Bronchial epithelial cell (primary cell): ENCODE measurements around the gene SDF4. TPM values are rescaled to one million over a fixed set of nuclear protein-coding genes. Genes with fewer than 3 reads are reported as not detected.

Source experiments
- DNase-seq: peaks from one replicate; pipeline ENCODE4 v3.0.0-alpha.2; 2010; ENCODE audit warnings: low read depth
- FAIRE-seq: peaks from 2 replicates; lab custom pipeline; 2011; peaks lifted over from hg19 to GRCh38; lab: Jason Lieb, UNC
- H3K27me3 ChIP-seq: 2 replicates; pipeline ENCODE4 v1.5.1; 2011; ENCODE audit warnings: low read length; ENCODE audit not compliant: control insufficient read depth, insufficient read depth
- H3K36me3 ChIP-seq: 2 replicates; pipeline ENCODE4 v1.5.1; 2011; ENCODE audit warnings: low read length; ENCODE audit not compliant: control insufficient read depth, insufficient read depth
- H3K4me3 ChIP-seq: 2 replicates; pipeline ENCODE4 v1.5.1; 2011; ENCODE audit warnings: mild to moderate bottlenecking, low read depth, low read length, control low read depth
- CTCF ChIP-seq: IDR thresholded peaks from 2 replicates; pipeline ENCODE4 v1.5.1; 2011; ENCODE audit warnings: mild to moderate bottlenecking, moderate library complexity, low read length, control low read depth, inconsistent platforms; ENCODE audit not compliant: insufficient read depth, severe bottlenecking
- total RNA-seq: library from RNA; depleted of rRNA; stranded (reverse); fragments of >200 nt; gene quantifications from 2 replicates; pipeline ENCODE4 v1.2.1, GENCODE V29; 2014

The SDF4 gene
- total RNA-seq, 1 donor from 2014 or later, result 68.2 TPM

GRCh38 chr1:1245817-1246576 is 14.2 kb upstream of the SDF4 start:
- Histone ChIP-seq H3K4me3 (no peak overlapping the region), H3K36me3 (no peaks in the 10 kb centered on the region), H3K27me3 (no peaks in the 10 kb centered on the region)
- no peak for DNase-seq
- no peak for TF ChIP-seq CTCF
- FAIRE-seq, result no peak

- H3K36me3 ChIP-seq, result no peaks in the 10 kb centered on the region
- TF ChIP-seq CTCF, result no peak
- no peak overlapping the region for H3K4me3 ChIP-seq
- DNase-seq (no peak), FAIRE-seq (no peak)
- H3K27me3 ChIP-seq, result no peaks in the 10 kb centered on the region
Measured at GRCh38 chr1:1245178-1245816, 13.5 kb upstream of the SDF4 start.

- H3K4me3 ChIP-seq, result no peak overlapping the region
- TF ChIP-seq CTCF, result no peak
Measured at GRCh38 chr1:1244192-1244811, 12.5 kb upstream of the SDF4 start.

GRCh38 chr1:1243807-1244191 is 12.0 kb upstream of the SDF4 start:
- no peak for DNase-seq
- Histone ChIP-seq H3K4me3 (no peak overlapping the region), H3K36me3 (no peaks in the 10 kb centered on the region), H3K27me3 (no peaks in the 10 kb centered on the region)
- no peak for FAIRE-seq
- no peak for TF ChIP-seq CTCF

More at GRCh38 chr1:1244192-1244811, 12.5 kb upstream of the SDF4 start:
- Histone ChIP-seq H3K27me3 (no peaks in the 10 kb centered on the region), H3K36me3 (no peaks in the 10 kb centered on the region)
- FAIRE-seq, result no peak
- DNase-seq, result no peak

GRCh38 chr1:1243266-1243660 is 11.5 kb upstream of the SDF4 start:
- H3K27me3 ChIP-seq, result no peaks in the 10 kb centered on the region

More at GRCh38 chr1:1243266-1243660, 11.5 kb upstream of the SDF4 start:
- FAIRE-seq (no peak), DNase-seq (no peak)
- Histone ChIP-seq H3K36me3 (no peaks in the 10 kb centered on the region), H3K4me3 (no peak overlapping the region)
- no peak for TF ChIP-seq CTCF
